Activated CD4-positive, alpha-beta T cell treated with anti-CD3 and anti-CD28 coated beads, Interleukin-2, amount 10 ng/mL, durations not matched to agents 24 days and 14 days (primary cell): ENCODE results near the gene FAM83C. TPM values are rescaled to one million over a fixed set of nuclear protein-coding genes. Genes with fewer than 3 reads are reported as not detected.

Experiments
- DNase-seq: peaks from one replicate; pipeline ENCODE4 v3.0.0; 2022
- H3K27ac Mint-ChIP-seq: one replicate; pipeline ENCODE4 v1.8.0; 2022; ENCODE audit warnings: mild to moderate bottlenecking, mixed read lengths
- H3K27me3 Mint-ChIP-seq: one replicate; pipeline ENCODE4 v1.8.0; 2022; ENCODE audit warnings: mixed read lengths
- H3K36me3 Mint-ChIP-seq: one replicate; pipeline ENCODE4 v1.8.0; 2022; ENCODE audit warnings: low read depth, mild to moderate bottlenecking, mixed read lengths
- H3K4me1 Mint-ChIP-seq: one replicate; pipeline ENCODE4 v1.8.0; 2021; ENCODE audit warnings: mixed read lengths
- H3K4me3 Mint-ChIP-seq: one replicate; pipeline ENCODE4 v1.8.0; 2022; ENCODE audit warnings: mild to moderate bottlenecking, moderate library complexity, mixed read lengths
- H3K9me3 Mint-ChIP-seq: one replicate; pipeline ENCODE4 v1.8.0; 2021; ENCODE audit warnings: mixed read lengths
- intact Hi-C: fragments of 100-400 bp; cut with micrococcal nuclease; formaldehyde crosslinking; loops from one replicate; pipeline ENCODE4 v1.15.1; 2023
- total RNA-seq: library from RNA; stranded (reverse); gene quantifications from 2 replicates; pipeline ENCODE4 v1.2.3, GENCODE V29; 2022

Gene FAM83C
- total RNA-seq, 1 donor from 2014 or later: not detected

- intact Hi-C loops: no loop called here
- Mint-ChIP-seq H3K36me3 (no peaks in the 10 kb centered on the region), H3K4me3 (no peak overlapping the region), H3K4me1 (no peaks in the 10 kb centered on the region), H3K27me3 (peaks cover 8% of the 10 kb centered on the region), H3K27ac (no peak overlapping the region), H3K9me3 (no peaks in the 10 kb centered on the region)
- DNase-seq: no peak
Observed at GRCh38 chr20:35298264-35298663, 6.0 kb upstream of the FAM83C start.

- Mint-ChIP-seq H3K4me3 (no peak overlapping the region), H3K27me3 (peaks cover 10% of the 10 kb centered on the region), H3K4me1 (no peaks in the 10 kb centered on the region), H3K36me3 (no peaks in the 10 kb centered on the region), H3K27ac (no peak overlapping the region), H3K9me3 (no peaks in the 10 kb centered on the region)
- no peak for DNase-seq
- intact Hi-C loops: no loop called here
Observed at GRCh38 chr20:35297740-35298139, 5.5 kb upstream of the FAM83C start.

- H3K4me3 Mint-ChIP-seq: no peak overlapping the region
- intact Hi-C loops: no loop called here
- no peak overlapping the region for H3K27ac Mint-ChIP-seq
- H3K36me3 Mint-ChIP-seq: no peaks in the 10 kb centered on the region
- H3K9me3 Mint-ChIP-seq: no peaks in the 10 kb centered on the region
- DNase-seq: no peak
- peaks cover 11% of the 10 kb centered on the region for H3K27me3 Mint-ChIP-seq
- no peaks in the 10 kb centered on the region for H3K4me1 Mint-ChIP-seq
Observed at GRCh38 chr20:35297155-35297554, 4.9 kb upstream of the FAM83C start.

GRCh38 chr20:35296101-35296554, 3.9 kb upstream of the FAM83C start:
- Mint-ChIP-seq H3K9me3 (no peaks in the 10 kb centered on the region), H3K4me3 (no peak overlapping the region), H3K36me3 (no peaks in the 10 kb centered on the region), H3K27ac (no peak overlapping the region), H3K27me3 (peaks cover 12% of the 10 kb centered on the region), H3K4me1 (no peaks in the 10 kb centered on the region)
- intact Hi-C loops: no loop called here
- no peak for DNase-seq

GRCh38 chr20:35295674-35296073, 3.4 kb upstream of the FAM83C start:
- Mint-ChIP-seq H3K27me3 (peaks cover 13% of the 10 kb centered on the region), H3K4me1 (no peaks in the 10 kb centered on the region)

GRCh38 chr20:35295058-35295457, 2.8 kb upstream of the FAM83C start:
- Mint-ChIP-seq H3K36me3 (no peaks in the 10 kb centered on the region), H3K4me1 (no peaks in the 10 kb centered on the region), H3K27me3 (peaks cover 13% of the 10 kb centered on the region), H3K9me3 (no peaks in the 10 kb centered on the region), H3K4me3 (no peak overlapping the region), H3K27ac (no peak overlapping the region)
- DNase-seq: no peak
- intact Hi-C loops: no loop called here

More at GRCh38 chr20:35295674-35296073, 3.4 kb upstream of the FAM83C start:
- intact Hi-C loops: no loop called here
- H3K9me3 Mint-ChIP-seq: no peaks in the 10 kb centered on the region
- no peak overlapping the region for H3K27ac Mint-ChIP-seq
- H3K4me3 Mint-ChIP-seq: no peak overlapping the region
- no peak for DNase-seq
- no peaks in the 10 kb centered on the region for H3K36me3 Mint-ChIP-seq

GRCh38 chr20:35294293-35294685, 2.1 kb upstream of the FAM83C start:
- peaks cover 13% of the 10 kb centered on the region for H3K27me3 Mint-ChIP-seq
- no peak overlapping the region for H3K4me3 Mint-ChIP-seq
- no peak overlapping the region for H3K27ac Mint-ChIP-seq
- no peaks in the 10 kb centered on the region for H3K4me1 Mint-ChIP-seq
- DNase-seq: no peak
- intact Hi-C loops: no loop called here
- H3K36me3 Mint-ChIP-seq: no peaks in the 10 kb centered on the region
- H3K9me3 Mint-ChIP-seq: no peaks in the 10 kb centered on the region

GRCh38 chr20:35293303-35294292, 1.4 kb upstream of the FAM83C start:
- intact Hi-C loops: no loop called here
- H3K4me3 Mint-ChIP-seq: no peak overlapping the region
- no peaks in the 10 kb centered on the region for H3K4me1 Mint-ChIP-seq
- peaks cover 13% of the 10 kb centered on the region for H3K27me3 Mint-ChIP-seq
- H3K36me3 Mint-ChIP-seq: no peaks in the 10 kb centered on the region
- DNase-seq: no peak
- no peaks in the 10 kb centered on the region for H3K9me3 Mint-ChIP-seq
- no peak overlapping the region for H3K27ac Mint-ChIP-seq

- intact Hi-C loops: no loop called here
- H3K9me3 Mint-ChIP-seq: no peaks in the 10 kb centered on the region
- H3K36me3 Mint-ChIP-seq: no peaks in the 10 kb centered on the region
- peaks cover 13% of the 10 kb centered on the region for H3K27me3 Mint-ChIP-seq
- no peak overlapping the region for H3K27ac Mint-ChIP-seq
- H3K4me3 Mint-ChIP-seq: no peak overlapping the region
- no peaks in the 10 kb centered on the region for H3K4me1 Mint-ChIP-seq
- no peak for DNase-seq
Observed at GRCh38 chr20:35292504-35293285, 470 bp upstream of the FAM83C start.

GRCh38 chr20:35290887-35291417, 1.3 kb downstream of the FAM83C start:
- no peak overlapping the region for H3K4me3 Mint-ChIP-seq
- H3K27me3 Mint-ChIP-seq: peaks cover 13% of the 10 kb centered on the region
- H3K4me1 Mint-ChIP-seq: peaks cover 1% of the 10 kb centered on the region
- H3K27ac Mint-ChIP-seq: no peak overlapping the region
- intact Hi-C loops: no loop called here
- DNase-seq: no peak
- no peaks in the 10 kb centered on the region for H3K36me3 Mint-ChIP-seq
- H3K9me3 Mint-ChIP-seq: no peaks in the 10 kb centered on the region

GRCh38 chr20:35290186-35290886, 1.9 kb downstream of the FAM83C start:
- Mint-ChIP-seq H3K4me3 (no peak overlapping the region), H3K27me3 (peaks cover 10% of the 10 kb centered on the region), H3K9me3 (no peaks in the 10 kb centered on the region), H3K4me1 (peaks cover 7% of the 10 kb centered on the region), H3K36me3 (no peaks in the 10 kb centered on the region), H3K27ac (no peak overlapping the region)
- intact Hi-C loops: no loop called here
- no peak for DNase-seq

- DNase-seq: no peak
- peaks cover 17% of the 10 kb centered on the region for H3K4me1 Mint-ChIP-seq
- H3K9me3 Mint-ChIP-seq: no peaks in the 10 kb centered on the region
- peaks cover 9% of the 10 kb centered on the region for H3K36me3 Mint-ChIP-seq
- no peak overlapping the region for H3K27ac Mint-ChIP-seq
- intact Hi-C loops: no loop called here
- no peak overlapping the region for H3K4me3 Mint-ChIP-seq
- peaks cover 4% of the 10 kb centered on the region for H3K27me3 Mint-ChIP-seq
Observed at GRCh38 chr20:35288325-35289060, 3.7 kb downstream of the FAM83C start.
